K562 (cell line): ENCODE measurements around the gene MEX3A. TPM values are rescaled to one million over a fixed set of nuclear protein-coding genes. Genes with fewer than 3 reads are reported as not detected.

Source experiments
- ARID2 ChIP-seq: fragments of 450-650 bp; IDR thresholded peaks from 2 replicates; pipeline ENCODE4 v1.6.1; 2017; ENCODE audit warnings: antibody characterized with exemption, mild to moderate bottlenecking
- HDAC1 ChIP-seq, 2 experiments: fragments of 450-650 bp; IDR thresholded peaks; 2 replicates each; pipeline ENCODE4 v1.6.1; 2016 to 2017; ENCODE audit warnings: inconsistent platforms in 1 of 2, mild to moderate bottlenecking in 1 of 2, moderate library complexity in 1 of 2
- JUN ChIP-seq, 2 experiments: sonication (generic) in 1 of 2; formaldehyde crosslinking in 1 of 2; IDR thresholded peaks; 2 replicates each; pipeline versions ENCODE4 v1.6.1 to v1.8.0; 2012 to 2022; ENCODE audit warnings: borderline replicate concordance in 2 of 2, mild to moderate bottlenecking in 2 of 2, improper control_type of control experiment in 1 of 2, low read depth in 1 of 2, low read length in 1 of 2, missing genetic modification reagents in 1 of 2
- NFE2 ChIP-seq: IDR thresholded peaks from 2 replicates; pipeline ENCODE4 v1.6.1; 2014; ENCODE audit warnings: antibody characterized with exemption, low read depth
- RCOR1 ChIP-seq, 2 experiments: IDR thresholded peaks; 2 replicates each; pipeline ENCODE4 v1.6.1; 2012; ENCODE audit warnings: low read depth in 2 of 2, low read length in 2 of 2, borderline replicate concordance in 1 of 2, improper control_type of control experiment in 1 of 2
- XRCC5 ChIP-seq: fragments of 200-400 bp; formaldehyde crosslinking; IDR thresholded peaks from 2 replicates; pipeline ENCODE4 v1.6.1; 2017; ENCODE audit warnings: low read depth, mild to moderate bottlenecking, low read length
- polyA plus RNA-seq, 8 experiments: library from polyadenylated mRNA; depleted of rRNA in 4 of 8; stranded (reverse) in 5 of 8; unstranded in 3 of 8; fragments of >200 nt; fragmentation: Nextera tagmentation in 2 of 8; fragmentation: Illumina TruSeq in 1 of 8; extraction: Ambion mirVana in 2 of 8; extraction: Trizol in 1 of 8; gene quantifications; 2 replicates each; pipeline versions ENCODE4 v1.2.1 to v1.2.3, GENCODE V29; 2011 to 2014; ENCODE audit warnings: inconsistent platforms in 1 of 8, missing spikeins in 1 of 8
- total RNA-seq, 7 experiments: library from RNA; depleted of rRNA in 6 of 7; stranded (reverse); fragments of >200 nt in 6 of 7; fragmentation: Illumina TruSeq in 2 of 7; extraction: Trizol in 2 of 7; gene quantifications; 2 replicates each; pipeline versions ENCODE4 v1.2.1 to v1.2.3, GENCODE V29; 2011 to 2021; ENCODE audit warnings: low replicate concordance in 1 of 7
- TF ChIP-seq, protein P1 (sequence below): sonication (generic); formaldehyde crosslinking; IDR thresholded peaks from 2 replicates; pipeline ENCODE4 v1.8.0; 2022; ENCODE audit warnings: mild to moderate bottlenecking, missing genetic modification reagents
- TF ChIP-seq, protein P2 (sequence below): fragments of 250-450 bp; sonication (Bioruptor Pico); IDR thresholded peaks from 2 replicates; pipeline ENCODE4 v1.5.0; 2021

Gene MEX3A
- total and polyA plus RNA-seq, 9 of the 15 experiments (the other 6 are each of a cell fraction or from before 2014, with no cell fraction given) = 0.36 to 13.7 (median 5.2) TPM

DNA sequence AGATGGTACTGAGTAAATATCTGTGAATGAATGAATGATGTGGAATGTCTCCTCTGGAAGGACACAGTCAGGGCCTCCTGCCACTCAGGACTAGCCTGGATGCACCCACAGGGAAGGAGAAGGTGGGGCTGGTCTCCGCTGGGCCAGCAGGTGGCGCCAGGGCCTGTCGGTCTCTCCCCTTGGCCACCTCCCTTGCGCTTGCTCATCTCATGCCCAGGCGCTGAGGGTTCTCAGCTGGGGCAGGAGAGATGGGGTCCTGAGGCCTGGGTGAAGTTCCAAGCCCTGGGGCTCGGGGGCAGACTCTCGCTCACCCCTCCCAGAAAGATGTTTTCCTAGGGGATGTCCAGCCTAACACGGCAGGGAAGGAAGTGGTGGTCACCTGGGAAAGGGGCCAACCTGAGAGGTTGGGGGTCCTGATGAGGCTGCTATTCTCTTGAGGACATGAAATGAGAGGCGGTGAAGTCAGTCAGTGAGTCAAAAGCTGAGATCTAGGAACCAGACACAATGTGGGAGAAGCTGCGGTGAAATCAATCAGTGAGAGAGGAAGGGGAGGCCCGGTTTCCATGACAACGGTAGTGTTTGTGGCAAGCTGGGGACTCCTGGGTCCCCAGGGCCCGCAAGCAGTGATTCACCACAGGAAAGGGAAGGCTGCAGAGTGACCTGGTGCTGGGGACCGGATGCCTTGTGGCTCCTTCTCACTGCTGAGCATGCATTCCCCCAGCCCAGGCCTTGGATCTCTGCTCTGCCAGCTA lies 14.6 kb upstream of the MEX3A start (continued):
- TF ChIP-seq, protein P1, sequence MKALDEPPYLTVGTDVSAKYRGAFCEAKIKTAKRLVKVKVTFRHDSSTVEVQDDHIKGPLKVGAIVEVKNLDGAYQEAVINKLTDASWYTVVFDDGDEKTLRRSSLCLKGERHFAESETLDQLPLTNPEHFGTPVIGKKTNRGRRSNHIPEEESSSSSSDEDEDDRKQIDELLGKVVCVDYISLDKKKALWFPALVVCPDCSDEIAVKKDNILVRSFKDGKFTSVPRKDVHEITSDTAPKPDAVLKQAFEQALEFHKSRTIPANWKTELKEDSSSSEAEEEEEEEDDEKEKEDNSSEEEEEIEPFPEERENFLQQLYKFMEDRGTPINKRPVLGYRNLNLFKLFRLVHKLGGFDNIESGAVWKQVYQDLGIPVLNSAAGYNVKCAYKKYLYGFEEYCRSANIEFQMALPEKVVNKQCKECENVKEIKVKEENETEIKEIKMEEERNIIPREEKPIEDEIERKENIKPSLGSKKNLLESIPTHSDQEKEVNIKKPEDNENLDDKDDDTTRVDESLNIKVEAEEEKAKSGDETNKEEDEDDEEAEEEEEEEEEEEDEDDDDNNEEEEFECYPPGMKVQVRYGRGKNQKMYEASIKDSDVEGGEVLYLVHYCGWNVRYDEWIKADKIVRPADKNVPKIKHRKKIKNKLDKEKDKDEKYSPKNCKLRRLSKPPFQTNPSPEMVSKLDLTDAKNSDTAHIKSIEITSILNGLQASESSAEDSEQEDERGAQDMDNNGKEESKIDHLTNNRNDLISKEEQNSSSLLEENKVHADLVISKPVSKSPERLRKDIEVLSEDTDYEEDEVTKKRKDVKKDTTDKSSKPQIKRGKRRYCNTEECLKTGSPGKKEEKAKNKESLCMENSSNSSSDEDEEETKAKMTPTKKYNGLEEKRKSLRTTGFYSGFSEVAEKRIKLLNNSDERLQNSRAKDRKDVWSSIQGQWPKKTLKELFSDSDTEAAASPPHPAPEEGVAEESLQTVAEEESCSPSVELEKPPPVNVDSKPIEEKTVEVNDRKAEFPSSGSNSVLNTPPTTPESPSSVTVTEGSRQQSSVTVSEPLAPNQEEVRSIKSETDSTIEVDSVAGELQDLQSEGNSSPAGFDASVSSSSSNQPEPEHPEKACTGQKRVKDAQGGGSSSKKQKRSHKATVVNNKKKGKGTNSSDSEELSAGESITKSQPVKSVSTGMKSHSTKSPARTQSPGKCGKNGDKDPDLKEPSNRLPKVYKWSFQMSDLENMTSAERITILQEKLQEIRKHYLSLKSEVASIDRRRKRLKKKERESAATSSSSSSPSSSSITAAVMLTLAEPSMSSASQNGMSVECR (CRISPR knock-in tag) = 0 out of 2 replicates have a peak, but pooled peaks have one; percentile 15
- TF ChIP-seq RCOR1 (IDR thresholded peaks at IDR 0.05; ENCODE audit: borderline replicate concordance in 1 of 2, low read depth in 2 of 2, low read length in 2 of 2) = peak in 1 of 2 experiments; percentile 37; a peak in 1 of 4 replicates
- 0 out of 2 replicates have a peak, but pooled peaks have one; percentile 39 for TF ChIP-seq JUN (IDR thresholded peaks at IDR 0.05; ENCODE audit: borderline replicate concordance, low read depth, low read length)
- TF ChIP-seq JUN (CRISPR knock-in tag; IDR thresholded peaks at IDR 0.05; ENCODE audit: borderline replicate concordance) = no peak
- TF ChIP-seq HDAC1 (IDR thresholded peaks at IDR 0.05) = 0 out of 4 replicates have a peak, but pooled peaks of 1 of the 2 experiments have one; percentile 8
- TF ChIP-seq XRCC5 = peak; percentile 78; the same call in 1 of the 2 replicates
- TF ChIP-seq, protein P2, sequence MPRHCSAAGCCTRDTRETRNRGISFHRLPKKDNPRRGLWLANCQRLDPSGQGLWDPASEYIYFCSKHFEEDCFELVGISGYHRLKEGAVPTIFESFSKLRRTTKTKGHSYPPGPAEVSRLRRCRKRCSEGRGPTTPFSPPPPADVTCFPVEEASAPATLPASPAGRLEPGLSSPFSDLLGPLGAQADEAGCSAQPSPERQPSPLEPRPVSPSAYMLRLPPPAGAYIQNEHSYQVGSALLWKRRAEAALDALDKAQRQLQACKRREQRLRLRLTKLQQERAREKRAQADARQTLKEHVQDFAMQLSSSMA = no peak
- TF ChIP-seq ARID2 = peak; percentile 91
- TF ChIP-seq NFE2 = peak; percentile 45; the same call in 1 of the 2 replicates
